ENCODE measurements around the gene PROS1.

PROS1 gene

GRCh38 chr3:94015025-94015424, 41.3 kb upstream of the PROS1 start:
- Histone ChIP-seq H3F3A (ENCODE audit: insufficient read depth, low read length) (no peaks in the 10 kb centered on the region), H3K79me2 (ENCODE audit: low read length) (no peaks in the 10 kb centered on the region), H3K27ac (ENCODE audit: low read length) (no peak overlapping the region), H3K4me3 (ENCODE audit: low read length) (no peak overlapping the region), H4K20me1 (ENCODE audit: insufficient read depth, low read length) (no peaks in the 10 kb centered on the region), H3K36me3 (replicated peaks; ENCODE audit: insufficient read depth, low read length) (no peaks in the 10 kb centered on the region), H3K27me3 (replicated peaks; ENCODE audit: insufficient read depth, low read length) (no peaks in the 10 kb centered on the region), H3K9me3 (replicated peaks; ENCODE audit: insufficient read depth, low read length) (no peaks in the 10 kb centered on the region), H3K9ac (ENCODE audit: low read length) (no peak overlapping the region), H2AFZ (ENCODE audit: low read length) (no peak overlapping the region), H3K9me2 (replicated peaks; ENCODE audit: insufficient read depth, low read length) (no peaks in the 10 kb centered on the region), H3K4me1 (ENCODE audit: low read length) (no peaks in the 10 kb centered on the region), H3K4me2 (ENCODE audit: low read depth, low read length) (no peak overlapping the region)
- DNase-seq, result no peak
- TF ChIP-seq EZH2 (optimal IDR thresholded peaks at IDR 0.05; ENCODE audit: low read depth, low read length) (no peak), EZH2phosphoT487 (IDR thresholded peaks at IDR 0.05; ENCODE audit: low read length) (no peak), CTCF (IDR thresholded peaks at IDR 0.05; ENCODE audit: low read length) (no peak)

DNA sequence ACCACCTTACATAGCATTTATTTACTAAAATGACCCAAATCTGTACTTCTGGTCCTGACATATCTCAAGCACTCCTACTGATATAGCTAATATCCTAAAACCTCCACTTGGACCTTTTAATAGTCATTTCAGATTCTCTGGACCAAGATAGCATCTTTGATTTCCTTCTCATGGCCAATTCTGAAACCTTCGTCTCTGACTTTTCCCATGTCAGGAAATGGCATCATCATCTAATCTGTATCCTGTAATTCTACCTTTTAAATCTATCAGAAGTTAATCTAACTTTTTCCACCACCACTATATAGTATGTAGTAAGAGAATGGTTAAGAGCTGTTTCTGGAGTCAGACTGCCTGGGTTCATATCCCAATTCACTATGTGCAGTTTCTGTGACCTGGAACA, 38.5 kb upstream of the PROS1 start:
- DNase-seq, result no peak
- H3K79me2 ChIP-seq (ENCODE audit: low read length), result no peaks in the 10 kb centered on the region
- H3K4me2 ChIP-seq (ENCODE audit: low read depth, low read length), result no peak overlapping the region
- no peaks in the 10 kb centered on the region for H3K4me1 ChIP-seq (ENCODE audit: low read length)
- H3K9ac ChIP-seq (ENCODE audit: low read length), result no peak overlapping the region
- no peak overlapping the region for H3K27ac ChIP-seq (ENCODE audit: low read length)
- no peak overlapping the region for H3K4me3 ChIP-seq (ENCODE audit: low read length)
- no peaks in the 10 kb centered on the region for H4K20me1 ChIP-seq (ENCODE audit: insufficient read depth, low read length)
- TF ChIP-seq EZH2 (optimal IDR thresholded peaks at IDR 0.05; ENCODE audit: low read depth, low read length) (no peak), CTCF (IDR thresholded peaks at IDR 0.05; ENCODE audit: low read length) (no peak), EZH2phosphoT487 (IDR thresholded peaks at IDR 0.05; ENCODE audit: low read length) (no peak)
- H2AFZ ChIP-seq (ENCODE audit: low read length), result no peak overlapping the region
- no peaks in the 10 kb centered on the region for H3F3A ChIP-seq (ENCODE audit: insufficient read depth, low read length)
- H3K9me3 ChIP-seq (replicated peaks; ENCODE audit: insufficient read depth, low read length), result no peaks in the 10 kb centered on the region
- no peaks in the 10 kb centered on the region for H3K9me2 ChIP-seq (replicated peaks; ENCODE audit: insufficient read depth, low read length)
- H3K27me3 ChIP-seq (replicated peaks; ENCODE audit: insufficient read depth, low read length), result no peaks in the 10 kb centered on the region
- H3K36me3 ChIP-seq (replicated peaks; ENCODE audit: insufficient read depth, low read length), result no peaks in the 10 kb centered on the region

DNA sequence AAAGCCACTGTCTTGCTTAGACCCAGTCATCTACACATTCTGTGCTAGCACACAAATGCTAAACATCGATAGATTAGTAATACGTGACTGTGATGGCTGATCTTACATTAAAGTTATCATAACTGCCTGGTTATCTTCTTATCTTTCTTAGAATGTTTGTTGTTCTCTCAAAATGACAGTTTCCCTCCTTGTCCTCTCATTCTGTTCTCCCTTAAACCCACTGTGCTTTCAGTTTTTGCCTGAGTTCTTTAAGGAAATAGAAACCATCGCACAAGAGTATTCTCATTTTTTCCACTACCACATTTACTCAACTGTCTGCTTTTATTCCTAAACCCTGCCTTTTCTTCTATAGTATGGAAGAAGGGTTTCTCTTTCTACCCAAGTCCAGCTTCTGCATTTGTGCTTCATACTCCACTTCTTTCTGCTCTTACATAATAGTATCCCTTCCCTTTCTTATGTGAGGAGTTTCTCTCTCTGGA, 37.6 kb upstream of the PROS1 start:
- Histone ChIP-seq H3K9me3 (replicated peaks; ENCODE audit: insufficient read depth, low read length) (no peaks in the 10 kb centered on the region), H3K36me3 (replicated peaks; ENCODE audit: insufficient read depth, low read length) (no peaks in the 10 kb centered on the region), H4K20me1 (ENCODE audit: insufficient read depth, low read length) (no peaks in the 10 kb centered on the region), H3K4me2 (ENCODE audit: low read depth, low read length) (no peak overlapping the region), H3K27me3 (replicated peaks; ENCODE audit: insufficient read depth, low read length) (no peaks in the 10 kb centered on the region), H3K27ac (ENCODE audit: low read length) (no peak overlapping the region), H2AFZ (ENCODE audit: low read length) (no peak overlapping the region), H3K9me2 (replicated peaks; ENCODE audit: insufficient read depth, low read length) (no peaks in the 10 kb centered on the region), H3K4me3 (ENCODE audit: low read length) (no peak overlapping the region), H3K9ac (ENCODE audit: low read length) (no peak overlapping the region), H3K4me1 (ENCODE audit: low read length) (no peaks in the 10 kb centered on the region), H3F3A (ENCODE audit: insufficient read depth, low read length) (no peaks in the 10 kb centered on the region), H3K79me2 (ENCODE audit: low read length) (no peaks in the 10 kb centered on the region)
- DNase-seq, result no peak
- TF ChIP-seq EZH2phosphoT487 (IDR thresholded peaks at IDR 0.05; ENCODE audit: low read length) (no peak), CTCF (IDR thresholded peaks at IDR 0.05; ENCODE audit: low read length) (no peak), EZH2 (optimal IDR thresholded peaks at IDR 0.05; ENCODE audit: low read depth, low read length) (no peak)
